Osteocyte (in vitro differentiated cells): Measurements from ENCODE around the gene TEX19. TPM values are rescaled to one million over a fixed set of nuclear protein-coding genes. Genes with fewer than 3 reads are reported as not detected.

Source experiments
- DNase-seq: peaks from one replicate; pipeline ENCODE4 v3.0.0; 2021; ENCODE audit warnings: mixed read lengths; ENCODE audit not compliant: unreplicated experiment; ENCODE audit errors: extremely low spot score
- H3K27ac Mint-ChIP-seq: one replicate; pipeline ENCODE4 v1.8.0; 2021; ENCODE audit warnings: mild to moderate bottlenecking, mixed read lengths; ENCODE audit not compliant: unreplicated experiment
- H3K27me3 Mint-ChIP-seq: one replicate; pipeline ENCODE4 v1.8.0; 2021; ENCODE audit warnings: mixed read lengths; ENCODE audit not compliant: unreplicated experiment
- H3K36me3 Mint-ChIP-seq: one replicate; pipeline ENCODE4 v1.8.0; 2021; ENCODE audit warnings: mixed read lengths; ENCODE audit not compliant: unreplicated experiment
- H3K4me1 Mint-ChIP-seq: one replicate; pipeline ENCODE4 v1.8.0; 2021; ENCODE audit warnings: mixed read lengths; ENCODE audit not compliant: unreplicated experiment
- H3K4me3 Mint-ChIP-seq: one replicate; pipeline ENCODE4 v1.8.0; 2021; ENCODE audit warnings: mild to moderate bottlenecking, moderate library complexity, mixed read lengths; ENCODE audit not compliant: unreplicated experiment
- H3K9me3 Mint-ChIP-seq: one replicate; pipeline ENCODE4 v1.8.0; 2021; ENCODE audit warnings: mixed read lengths; ENCODE audit not compliant: unreplicated experiment
- CTCF ChIP-seq: fragments of 200-600 bp; sonication (generic); IDR thresholded peaks from 2 replicates; pipeline ENCODE4 v1.5.0; 2021; ENCODE audit warnings: antibody characterized with exemption, mild to moderate bottlenecking, moderate library complexity
- total RNA-seq: library from RNA; stranded (reverse); gene quantifications from 2 replicates; pipeline ENCODE4 v1.2.1, GENCODE V29; 2021

TEX19 gene
- total RNA-seq, 1 donor from 2014 or later = not detected

DNA sequence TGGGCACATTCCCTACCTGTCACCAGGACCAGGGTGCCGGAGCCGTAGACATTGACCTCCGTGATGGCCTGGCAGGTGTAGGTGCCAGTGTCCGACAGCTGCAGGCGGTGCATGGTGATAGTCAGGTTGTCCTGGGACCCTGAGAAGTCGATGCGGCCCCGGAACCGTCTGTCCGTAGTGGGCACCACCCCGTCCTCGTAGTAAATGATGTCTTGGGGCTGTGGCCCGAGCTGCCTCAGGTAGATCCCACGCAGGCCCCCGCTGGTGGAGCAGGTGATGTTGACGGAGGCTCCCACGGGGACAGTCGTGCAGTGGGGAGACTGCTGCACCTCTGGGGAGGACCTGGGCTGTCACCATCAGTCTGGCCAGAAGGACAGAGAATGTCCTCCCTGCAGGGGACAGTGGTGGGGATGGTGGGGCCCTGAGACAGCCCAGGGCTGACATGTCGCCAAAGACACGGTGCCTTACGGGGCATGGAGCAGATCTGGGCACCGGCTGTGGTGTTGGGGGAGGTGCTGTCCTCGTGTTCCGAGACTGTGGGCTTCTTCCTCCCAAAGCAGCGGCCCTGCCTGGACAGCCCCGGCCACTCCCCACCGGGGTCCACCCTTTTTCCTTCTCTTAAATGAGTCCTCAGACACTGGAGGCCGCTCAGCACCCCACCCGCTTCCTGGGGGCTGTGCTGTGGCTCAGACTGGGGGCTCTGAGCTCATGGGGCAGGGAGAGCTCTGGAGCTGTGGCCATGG is 42.2 kb upstream of the TEX19 start:
- Mint-ChIP-seq H3K27me3 (peaks cover 11% of the 10 kb centered on the region), H3K4me3 (no peak overlapping the region), H3K9me3 (no peaks in the 10 kb centered on the region), H3K4me1 (peaks cover 3% of the 10 kb centered on the region), H3K27ac (no peak overlapping the region), H3K36me3 (no peaks in the 10 kb centered on the region)
- DNase-seq = no peak
- no peak for TF ChIP-seq CTCF

DNA sequence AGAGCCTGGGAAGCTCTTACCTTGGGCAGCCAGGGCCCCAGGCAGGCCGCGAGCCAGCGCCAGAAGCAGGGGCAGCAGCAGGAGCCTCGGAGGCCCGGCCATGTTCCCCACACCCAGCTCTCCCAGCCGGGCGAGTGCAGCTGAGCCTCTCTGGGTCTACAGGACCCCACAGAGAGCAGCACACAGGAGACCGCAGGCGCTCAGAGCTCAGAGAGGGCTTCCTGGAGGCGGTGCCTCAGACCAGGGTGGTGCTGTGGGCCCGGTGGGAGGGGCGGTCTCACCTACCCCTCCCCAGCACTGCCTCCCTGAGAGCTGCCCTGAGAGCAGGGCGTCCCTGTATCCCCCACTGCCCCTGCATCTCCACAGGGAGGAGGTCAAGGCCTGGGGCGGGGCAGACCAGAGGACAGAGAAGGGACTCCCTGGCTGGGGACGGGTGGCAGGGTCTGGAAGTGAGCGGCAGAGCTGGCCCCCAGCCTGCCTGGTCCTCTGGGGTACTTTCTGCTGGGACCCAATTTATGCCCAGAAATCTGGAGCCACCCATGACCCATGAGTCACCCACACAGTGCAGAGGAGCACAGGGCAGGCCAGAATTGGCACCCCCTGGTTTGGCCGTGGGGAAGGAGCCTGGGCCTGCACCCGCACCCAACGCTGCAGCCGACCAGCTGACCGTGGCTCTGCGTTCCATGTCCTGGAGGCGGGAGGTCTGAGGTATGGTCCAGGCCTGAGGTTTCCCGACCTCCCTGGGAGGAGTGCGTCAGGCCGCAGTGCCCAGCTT is 41.5 kb upstream of the TEX19 start, which contains the start of gene CD7:
CD7 (minus strand) TSS at position 215 of the 775 bp plus-strand sequence; CDS start at position 102, 113 bp downstream.
- Mint-ChIP-seq H3K4me1 (peaks cover 3% of the 10 kb centered on the region), H3K9me3 (no peaks in the 10 kb centered on the region), H3K27me3 (peaks cover 11% of the 10 kb centered on the region), H3K36me3 (no peaks in the 10 kb centered on the region), H3K4me3 (no peak within 1 kb of the TSS), H3K27ac (no peak within 1 kb of the TSS)
- no peak for DNase-seq
- TF ChIP-seq CTCF = no peak

- Mint-ChIP-seq H3K27ac (no peak overlapping the region), H3K4me3 (no peak overlapping the region), H3K36me3 (no peaks in the 10 kb centered on the region), H3K4me1 (peaks cover 3% of the 10 kb centered on the region), H3K27me3 (peaks cover 11% of the 10 kb centered on the region), H3K9me3 (no peaks in the 10 kb centered on the region)
- no peak for DNase-seq
- no peak for TF ChIP-seq CTCF
Measured at GRCh38 chr17:82318169-82318498, 40.9 kb upstream of the TEX19 start.

DNA sequence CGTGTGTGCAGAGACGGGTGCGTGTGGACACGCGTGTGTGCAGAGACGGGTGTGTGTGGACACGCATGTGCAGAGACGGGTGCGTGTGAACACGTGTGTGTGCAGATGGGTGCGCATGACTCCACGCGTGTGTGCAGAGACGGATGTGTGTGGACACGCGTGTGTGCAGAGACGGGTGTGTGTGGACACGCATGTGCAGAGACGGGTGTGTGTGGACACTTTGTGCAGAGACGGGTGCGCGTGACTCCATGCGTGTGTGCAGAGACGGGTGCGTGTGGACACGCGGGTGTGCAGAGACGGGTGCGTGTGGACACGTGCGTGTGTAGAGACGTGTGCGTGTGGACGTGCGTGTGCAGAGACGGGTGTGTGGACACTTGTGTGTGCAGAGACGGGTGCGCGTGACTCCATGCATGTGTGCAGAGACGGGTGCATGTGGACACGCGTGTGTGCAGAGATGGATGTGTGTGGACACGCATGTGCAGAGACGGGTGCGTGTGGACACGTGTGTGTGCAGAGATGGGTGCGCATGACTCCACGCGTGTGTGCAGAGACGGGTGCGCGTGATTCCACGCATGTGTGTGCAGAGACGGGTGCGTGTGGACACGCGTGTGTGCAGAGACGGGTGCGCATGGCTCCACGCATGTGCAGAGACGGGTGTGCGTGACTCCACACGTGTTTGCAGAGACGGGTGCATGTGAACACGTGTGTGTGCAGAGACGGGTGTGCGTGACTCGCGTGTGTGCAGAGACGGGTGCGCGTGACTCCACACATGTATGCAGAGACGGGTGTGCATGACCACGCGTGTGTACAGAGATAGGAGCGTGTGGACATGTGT is 40.1 kb upstream of the TEX19 start:
- H3K36me3 Mint-ChIP-seq = no peaks in the 10 kb centered on the region
- no peak overlapping the region for H3K4me3 Mint-ChIP-seq
- no peaks in the 10 kb centered on the region for H3K9me3 Mint-ChIP-seq
- peaks cover 9% of the 10 kb centered on the region for H3K27me3 Mint-ChIP-seq
- no peak for TF ChIP-seq CTCF
- no peak for DNase-seq
- peaks cover 3% of the 10 kb centered on the region for H3K4me1 Mint-ChIP-seq
- H3K27ac Mint-ChIP-seq = no peak overlapping the region
